A673 (cell line): ENCODE measurements around the gene ADCYAP1R1. TPM values are rescaled to one million over a fixed set of nuclear protein-coding genes. Genes with fewer than 3 reads are reported as not detected.
A peak's percentile ranks its signal among the peaks of the same experiment; 100 is the strongest.

Experiments
- BruUV-seq: library from RNA; stranded (reverse); fragments of 400-500 nt; replicated peaks from 2 replicates; lab custom pipeline; 2021; lab: Mats Ljungman, UMichigan
- CTCF ChIA-PET: fragments of 300-600 bp; sonication (Branson Sonifier 250); formaldehyde crosslinking; loops from one replicate; lab custom pipeline; 2022; ENCODE audit warnings: antibody characterized with exemption; lab: Charles Lee
- POLR2A ChIA-PET: fragments of 300-600 bp; sonication (Branson Sonifier 250); formaldehyde crosslinking; loops from one replicate; lab custom pipeline; 2022; ENCODE audit warnings: antibody characterized with exemption; ENCODE audit not compliant: low non-redundant PET; lab: Charles Lee
- DNase-seq: peaks from one replicate; pipeline ENCODE4 v3.0.0-alpha.2; 2015; ENCODE audit warnings: low spot score
- H3K27ac ChIP-seq: fragments of 200-600 bp; sonication (generic); 2 replicates; pipeline ENCODE4 v1.5.1; 2016; ENCODE audit warnings: mixed run types, low read depth, mild to moderate bottlenecking, mixed read lengths, antibody characterized with exemption, low read length; ENCODE audit not compliant: poor library complexity, severe bottlenecking
- H3K27me3 ChIP-seq: fragments of 200-600 bp; sonication (generic); replicated peaks from 2 replicates; pipeline ENCODE4 v1.6.1; 2017; ENCODE audit warnings: mixed run types, low read depth, mild to moderate bottlenecking, mixed read lengths, antibody characterized with exemption, low read length; ENCODE audit not compliant: insufficient read depth, poor library complexity
- H3K36me3 ChIP-seq: fragments of 200-600 bp; sonication (generic); 2 replicates; pipeline ENCODE4 v1.6.1; 2016; ENCODE audit warnings: mixed run types, mild to moderate bottlenecking, mixed read lengths, antibody characterized with exemption, low read length; ENCODE audit not compliant: insufficient read depth, poor library complexity, severe bottlenecking
- H3K4me1 ChIP-seq: fragments of 200-600 bp; sonication (generic); 2 replicates; pipeline ENCODE4 v1.6.1; 2017; ENCODE audit warnings: mixed run types, mild to moderate bottlenecking, mixed read lengths, antibody characterized with exemption, low read length; ENCODE audit not compliant: insufficient read depth, poor library complexity, severe bottlenecking
- H3K4me3 ChIP-seq: fragments of 200-600 bp; sonication (generic); 2 replicates; pipeline ENCODE4 v1.5.1; 2016; ENCODE audit warnings: low read depth, mixed run types, mild to moderate bottlenecking, mixed read lengths, low read length; ENCODE audit not compliant: poor library complexity, severe bottlenecking
- H3K9me3 ChIP-seq: fragments of 200-600 bp; sonication (generic); 2 replicates; pipeline ENCODE4 v1.6.1; 2016; ENCODE audit warnings: mixed run types, low read depth, mild to moderate bottlenecking, mixed read lengths, antibody characterized with exemption, low read length; ENCODE audit not compliant: poor library complexity, severe bottlenecking
- CTCF ChIP-seq: fragments of 300-800, 200-600 bp; sonication (generic); conservative IDR thresholded peaks from 2 replicates; pipeline ENCODE4 v1.5.1; 2017; ENCODE audit warnings: low read depth, mild to moderate bottlenecking, antibody characterized with exemption, low read length, moderate library complexity, mixed read lengths
- EZH2 ChIP-seq: fragments of 200-600 bp; sonication (generic); IDR thresholded peaks from 2 replicates; pipeline ENCODE4 v1.6.1; 2017; ENCODE audit warnings: borderline replicate concordance, low read depth, mild to moderate bottlenecking, mixed read lengths, antibody characterized with exemption, low read length; ENCODE audit not compliant: poor library complexity, severe bottlenecking
- intact Hi-C: fragments of 100-400 bp; cut with micrococcal nuclease; formaldehyde crosslinking; loops from one replicate; pipeline ENCODE4 v1.10.0; 2022; ENCODE audit not compliant: unreplicated experiment
- total RNA-seq: library from RNA; stranded (reverse); gene quantifications from 2 replicates; pipeline ENCODE4 v1.2.3, GENCODE V29; 2021

Gene ADCYAP1R1
- total RNA-seq, 1 experiment from 2014 or later: not detected

- H3K27me3 ChIP-seq: no peaks in the 10 kb centered on the region
- H3K4me1 ChIP-seq: no peaks in the 10 kb centered on the region
- H3K4me3 ChIP-seq: no peak overlapping the region
- CTCF ChIA-PET: interaction anchor here (1.0 kb wide), 1 partner anchor 143 kb away, joined by 7 read pairs; no protein-coding TSS in a partner anchor
- H3K27ac ChIP-seq: no peak overlapping the region
- H3K9me3 ChIP-seq: no peaks in the 10 kb centered on the region
- no TSS peak for BruUV-seq
- intact Hi-C loops: no loop called here
- no peaks in the 10 kb centered on the region for H3K36me3 ChIP-seq
- TF ChIP-seq EZH2: no peak
- peak; percentile 50 for TF ChIP-seq CTCF
- DNase-seq: peak; percentile 32
- POLR2A ChIA-PET: no interaction called here
These were observed 74.9 kb downstream of the ADCYAP1R1 start for GRCh38 chr7:31126976-31127375.

- ChIA-PET POLR2A (no interaction called here), CTCF (interaction anchor here (0.5 kb wide), 1 partner anchor 8 kb away, joined by 3 read pairs; no protein-coding TSS in a partner anchor)
- Histone ChIP-seq H3K9me3 (no peaks in the 10 kb centered on the region), H3K4me3 (no peak overlapping the region), H3K36me3 (no peaks in the 10 kb centered on the region), H3K27me3 (no peaks in the 10 kb centered on the region), H3K27ac (no peak overlapping the region), H3K4me1 (no peaks in the 10 kb centered on the region)
- peak; percentile 25; the same call in 1 of the 2 replicates for TF ChIP-seq CTCF
- TF ChIP-seq EZH2: no peak
- no TSS peak for BruUV-seq
- DNase-seq: no peak
- intact Hi-C loops: no loop called here
These were observed 77.0 kb downstream of the ADCYAP1R1 start for GRCh38 chr7:31129067-31129466.

GRCh38 chr7:31133497-31133896 lies 81.4 kb downstream of the ADCYAP1R1 start:
- H3K9me3 ChIP-seq: no peaks in the 10 kb centered on the region
- no peak for DNase-seq
- intact Hi-C loops: loop anchor here (5.0 kb wide), 1 partner anchor 1069 kb away; no protein-coding TSS in a partner anchor
- BruUV-seq: no TSS peak
- ChIA-PET CTCF (interaction anchor here (1.5 to 2.2 kb wide), 2 partner anchors 11 to 150 kb away, joined by 4 to 11 read pairs; no protein-coding TSS in a partner anchor), POLR2A (no interaction called here)
- no peak overlapping the region for H3K27ac ChIP-seq
- H3K4me3 ChIP-seq: no peak overlapping the region
- H3K4me1 ChIP-seq: no peaks in the 10 kb centered on the region
- no peaks in the 10 kb centered on the region for H3K27me3 ChIP-seq
- no peak for TF ChIP-seq EZH2
- no peak for TF ChIP-seq CTCF
- H3K36me3 ChIP-seq: no peaks in the 10 kb centered on the region
